Loucy (cell line): ENCODE results near the gene NHS.

Experiments used
- H2AFZ ChIP-seq: fragments of 200-600 bp; sonication (generic); 2 replicates; pipeline ENCODE4 v1.6.0; 2016; ENCODE audit warnings: antibody characterized with exemption, mild to moderate bottlenecking, low read length, moderate library complexity
- H3F3A ChIP-seq: fragments of 200-600 bp; 2 replicates; pipeline ENCODE4 v1.6.0; 2016; ENCODE audit warnings: antibody characterized with exemption, low read depth, mild to moderate bottlenecking
- H3K27me3 ChIP-seq: fragments of 200-600 bp; sonication (generic); 2 replicates; pipeline ENCODE4 v1.6.1; 2014; ENCODE audit warnings: low read length, mild to moderate bottlenecking; ENCODE audit not compliant: insufficient read depth, poor library complexity, severe bottlenecking
- H3K36me3 ChIP-seq: fragments of 200-600 bp; sonication (generic); 2 replicates; pipeline ENCODE4 v1.6.1; 2016; ENCODE audit warnings: low read length; ENCODE audit not compliant: insufficient read depth
- H3K4me1 ChIP-seq: fragments of 200-600 bp; sonication (generic); 2 replicates; pipeline ENCODE4 v1.5.1; 2014; ENCODE audit warnings: low read length, mild to moderate bottlenecking; ENCODE audit not compliant: insufficient read depth, poor library complexity, severe bottlenecking
- H3K4me2 ChIP-seq: fragments of 200-600 bp; sonication (generic); 2 replicates; pipeline ENCODE4 v1.6.0; 2014; ENCODE audit warnings: antibody characterized with exemption, low read length, low read depth, mild to moderate bottlenecking; ENCODE audit not compliant: poor library complexity, severe bottlenecking
- H3K4me3 ChIP-seq: fragments of 200-600 bp; sonication (generic); 2 replicates; pipeline ENCODE4 v1.5.1; 2014; ENCODE audit warnings: low read length, mild to moderate bottlenecking, mixed read lengths; ENCODE audit not compliant: poor library complexity, severe bottlenecking
- H3K79me2 ChIP-seq: fragments of 200-600 bp; sonication (generic); 2 replicates; pipeline ENCODE4 v1.6.1; 2014; ENCODE audit warnings: low read length; ENCODE audit not compliant: insufficient read depth
- H3K9ac ChIP-seq: fragments of 200-600 bp; sonication (generic); 2 replicates; pipeline ENCODE4 v1.6.0; 2014; ENCODE audit warnings: mild to moderate bottlenecking, low read depth, low read length, moderate library complexity; ENCODE audit not compliant: poor library complexity, severe bottlenecking
- H3K9me2 ChIP-seq: fragments of 200-600 bp; sonication (generic); replicated peaks from 2 replicates; pipeline ENCODE4 v1.6.1; 2016; ENCODE audit warnings: low read depth, low read length, mixed read lengths
- H3K9me3 ChIP-seq: fragments of 200-600 bp; sonication (generic); 2 replicates; pipeline ENCODE4 v1.6.1; 2014; ENCODE audit warnings: mild to moderate bottlenecking, antibody characterized with exemption, low read length, low read depth; ENCODE audit not compliant: insufficient read depth
- H4K20me1 ChIP-seq: fragments of 200-600 bp; sonication (generic); 2 replicates; pipeline ENCODE4 v1.6.0; 2014; ENCODE audit warnings: antibody characterized with exemption, low read length, mild to moderate bottlenecking; ENCODE audit not compliant: insufficient read depth, poor library complexity, severe bottlenecking
- EZH2phosphoT487 ChIP-seq: fragments of 200-600 bp; IDR thresholded peaks from 2 replicates; pipeline ENCODE4 v1.6.1; 2018; ENCODE audit warnings: antibody characterized with exemption, mild to moderate bottlenecking, moderate library complexity, borderline replicate concordance
- TF ChIP-seq, protein P1 (sequence below): fragments of 200-600 bp; sonication (generic); conservative IDR thresholded peaks from 2 replicates; pipeline ENCODE4 v1.5.1; 2014; ENCODE audit warnings: mild to moderate bottlenecking, antibody characterized with exemption, low read length

NHS gene

DNA sequence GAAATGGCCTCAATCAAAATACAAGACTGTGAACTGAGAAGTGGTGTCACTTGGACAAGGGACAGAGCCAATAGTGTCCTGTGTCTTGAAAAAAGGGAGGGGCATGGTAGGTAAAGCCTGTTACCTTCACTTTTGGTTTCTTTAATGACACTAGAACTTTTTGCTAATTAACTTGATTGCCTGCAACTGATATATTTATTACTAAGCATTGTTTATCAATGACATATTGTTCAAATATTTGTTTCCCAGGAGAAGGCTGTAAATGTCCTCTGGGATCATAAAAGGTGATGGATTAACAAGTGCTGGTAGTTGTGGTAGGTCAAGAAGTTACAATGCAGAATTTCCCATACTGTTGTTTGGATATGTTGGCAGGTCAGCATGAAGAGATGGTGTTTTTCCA, 268.5 kb downstream of the NHS start:
- H3K4me1 ChIP-seq = no peaks in the 10 kb centered on the region
- no peak overlapping the region for H2AFZ ChIP-seq
- H3F3A ChIP-seq = no peaks in the 10 kb centered on the region
- H3K36me3 ChIP-seq = no peaks in the 10 kb centered on the region
- TF ChIP-seq EZH2phosphoT487 = no peak
- TF ChIP-seq, protein P1, sequence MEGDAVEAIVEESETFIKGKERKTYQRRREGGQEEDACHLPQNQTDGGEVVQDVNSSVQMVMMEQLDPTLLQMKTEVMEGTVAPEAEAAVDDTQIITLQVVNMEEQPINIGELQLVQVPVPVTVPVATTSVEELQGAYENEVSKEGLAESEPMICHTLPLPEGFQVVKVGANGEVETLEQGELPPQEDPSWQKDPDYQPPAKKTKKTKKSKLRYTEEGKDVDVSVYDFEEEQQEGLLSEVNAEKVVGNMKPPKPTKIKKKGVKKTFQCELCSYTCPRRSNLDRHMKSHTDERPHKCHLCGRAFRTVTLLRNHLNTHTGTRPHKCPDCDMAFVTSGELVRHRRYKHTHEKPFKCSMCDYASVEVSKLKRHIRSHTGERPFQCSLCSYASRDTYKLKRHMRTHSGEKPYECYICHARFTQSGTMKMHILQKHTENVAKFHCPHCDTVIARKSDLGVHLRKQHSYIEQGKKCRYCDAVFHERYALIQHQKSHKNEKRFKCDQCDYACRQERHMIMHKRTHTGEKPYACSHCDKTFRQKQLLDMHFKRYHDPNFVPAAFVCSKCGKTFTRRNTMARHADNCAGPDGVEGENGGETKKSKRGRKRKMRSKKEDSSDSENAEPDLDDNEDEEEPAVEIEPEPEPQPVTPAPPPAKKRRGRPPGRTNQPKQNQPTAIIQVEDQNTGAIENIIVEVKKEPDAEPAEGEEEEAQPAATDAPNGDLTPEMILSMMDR = no peak
- H3K9ac ChIP-seq = no peak overlapping the region
- H3K9me3 ChIP-seq = no peaks in the 10 kb centered on the region
- H4K20me1 ChIP-seq = no peaks in the 10 kb centered on the region
- no peak overlapping the region for H3K4me3 ChIP-seq
- H3K27me3 ChIP-seq = no peaks in the 10 kb centered on the region
- no peaks in the 10 kb centered on the region for H3K9me2 ChIP-seq
- H3K79me2 ChIP-seq = no peaks in the 10 kb centered on the region
- no peak overlapping the region for H3K4me2 ChIP-seq

DNA sequence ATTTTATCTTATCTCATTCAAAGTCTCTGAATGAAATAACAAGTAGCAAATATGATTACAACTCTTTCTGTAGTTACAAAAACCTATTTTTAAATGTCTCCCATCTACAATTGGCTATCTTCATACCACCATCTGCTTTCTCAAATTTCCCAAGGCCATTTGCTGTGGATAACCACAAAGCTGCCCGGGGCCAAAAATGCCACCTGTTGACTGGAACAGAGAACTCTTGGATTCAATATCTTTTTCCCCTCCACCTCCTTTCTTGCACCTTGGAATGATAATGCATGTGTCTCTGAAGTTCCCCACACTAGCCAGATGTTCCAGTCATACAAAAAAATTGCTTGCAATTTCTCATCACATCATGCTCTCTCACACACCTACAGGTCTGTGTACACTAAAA, 269.0 kb downstream of the NHS start:
- no peaks in the 10 kb centered on the region for H3K27me3 ChIP-seq
- no peak overlapping the region for H3K4me3 ChIP-seq
- H3K4me2 ChIP-seq = no peak overlapping the region
- H3K9me2 ChIP-seq = no peaks in the 10 kb centered on the region
- no peaks in the 10 kb centered on the region for H4K20me1 ChIP-seq
- H3K4me1 ChIP-seq = no peaks in the 10 kb centered on the region
- H3F3A ChIP-seq = no peaks in the 10 kb centered on the region
- no peak for TF ChIP-seq EZH2phosphoT487
- TF ChIP-seq, protein P1 = no peak
- no peak overlapping the region for H2AFZ ChIP-seq
- H3K9ac ChIP-seq = no peak overlapping the region
- H3K9me3 ChIP-seq = no peaks in the 10 kb centered on the region
- H3K36me3 ChIP-seq = no peaks in the 10 kb centered on the region
- H3K79me2 ChIP-seq = no peaks in the 10 kb centered on the region

DNA sequence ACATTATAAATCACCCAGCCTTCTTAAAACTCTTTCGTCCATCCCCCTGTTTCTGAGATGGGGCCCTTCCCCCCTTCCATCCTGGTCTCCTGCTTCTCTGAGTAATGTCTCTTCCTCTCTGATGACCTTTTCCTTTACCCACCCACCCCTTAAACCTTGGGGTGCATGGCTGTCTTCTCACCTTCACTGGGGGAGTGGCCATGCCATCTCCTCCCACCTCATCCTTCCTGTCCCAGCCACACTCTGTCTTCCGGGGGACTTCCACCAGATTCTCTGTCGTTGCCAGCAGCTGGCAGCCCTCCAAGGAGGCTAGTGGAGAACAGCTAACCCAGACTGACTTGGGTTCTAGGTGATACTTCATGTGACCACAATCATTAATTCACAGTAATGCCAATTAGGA, 279.1 kb downstream of the NHS start:
- TF ChIP-seq, protein P1 = no peak
- no peak for TF ChIP-seq EZH2phosphoT487
- H3K9ac ChIP-seq = no peak overlapping the region
- H3K9me2 ChIP-seq = no peaks in the 10 kb centered on the region
- H3K4me3 ChIP-seq = no peak overlapping the region
- H3K4me1 ChIP-seq = no peaks in the 10 kb centered on the region
- no peaks in the 10 kb centered on the region for H4K20me1 ChIP-seq
- H2AFZ ChIP-seq = no peak overlapping the region
- H3K36me3 ChIP-seq = no peaks in the 10 kb centered on the region
- H3K79me2 ChIP-seq = no peaks in the 10 kb centered on the region
- H3K9me3 ChIP-seq = no peaks in the 10 kb centered on the region
- H3K4me2 ChIP-seq = no peak overlapping the region
- no peaks in the 10 kb centered on the region for H3K27me3 ChIP-seq
- H3F3A ChIP-seq = no peaks in the 10 kb centered on the region
